HG03378 (cell line): Measurements from ENCODE around the gene PRELID1.
A peak's percentile ranks its signal among the peaks of the same experiment; 100 is the strongest.

ENCODE experiments used
- ATAC-seq: cut with Tn5 transposase; IDR thresholded peaks from one replicate; pipeline ENCODE4 v1.9.1; 2021; ENCODE audit warnings: mild to moderate bottlenecking, moderate library complexity; ENCODE audit not compliant: unreplicated experiment

PRELID1 gene

GRCh38 chr5:177312649-177313181 lies 9.1 kb downstream of the PRELID1 start:
- ATAC-seq = peak; percentile 34

- ATAC-seq = no peak
These were observed 10.1 kb downstream of the PRELID1 start for GRCh38 chr5:177313561-177314259.

- no peak for ATAC-seq
These were observed 11.1 kb downstream of the PRELID1 start for GRCh38 chr5:177314376-177315342.

DNA sequence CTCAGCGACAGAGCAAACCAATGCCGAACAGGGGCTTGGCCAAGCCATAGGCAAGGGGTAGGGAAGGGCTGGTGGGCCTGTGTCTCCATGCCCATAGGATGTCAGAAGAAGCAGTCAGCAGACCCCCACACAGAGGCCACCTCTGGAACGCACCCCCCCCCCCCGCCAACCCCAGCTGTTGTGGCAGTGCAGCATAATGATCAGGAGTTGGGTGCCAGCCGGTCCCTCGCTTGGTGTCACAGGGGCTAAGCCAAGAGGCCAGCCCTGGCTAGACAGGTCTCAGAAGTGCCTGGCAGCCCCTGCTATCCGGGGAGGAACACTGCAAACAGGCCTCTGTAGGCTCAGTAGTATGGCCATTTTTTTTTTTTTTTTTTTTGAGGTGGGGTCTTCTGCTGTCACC lies 11.8 kb downstream of the PRELID1 start:
- no peak for ATAC-seq

DNA sequence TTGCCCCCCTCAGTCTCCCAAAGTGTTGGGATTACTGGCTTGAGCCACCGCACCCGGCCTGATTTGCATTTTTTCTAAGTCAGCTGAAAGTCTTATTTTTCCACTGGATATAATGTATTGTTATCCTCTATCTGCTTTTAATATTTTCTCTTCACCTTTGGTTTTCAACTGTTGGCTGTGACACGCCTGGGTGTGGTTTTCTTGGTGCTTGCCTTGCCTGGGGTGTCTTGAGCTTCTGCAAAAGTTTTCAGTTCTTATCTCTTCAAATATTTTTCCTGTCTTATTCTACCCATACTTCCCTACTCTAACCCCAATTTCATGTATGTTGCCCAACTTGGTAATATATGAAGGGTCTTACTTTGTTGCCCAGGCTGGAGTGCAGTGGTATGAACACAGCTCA lies 12.4 kb downstream of the PRELID1 start:
- no peak for ATAC-seq

DNA sequence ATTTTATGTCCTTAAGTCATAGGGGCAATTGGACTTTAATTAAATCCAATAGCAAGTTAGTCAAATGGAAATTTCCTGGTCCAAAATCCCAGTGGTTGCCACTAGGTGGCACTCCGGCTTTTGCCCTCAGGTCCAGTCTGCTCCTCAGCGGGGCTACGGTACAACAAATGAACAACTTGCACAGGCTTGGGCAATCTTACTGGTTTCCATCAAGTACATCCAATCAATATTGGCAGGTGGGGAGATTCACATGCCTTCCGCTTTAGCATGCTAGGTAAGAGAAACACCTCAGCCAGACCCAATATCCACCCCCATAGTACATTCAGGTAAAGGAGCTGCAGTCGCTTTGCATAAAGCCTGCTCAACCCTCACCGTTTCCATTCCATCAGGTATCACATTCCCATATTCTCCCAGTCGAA lies 14.4 kb downstream of the PRELID1 start:
- no peak for ATAC-seq

DNA sequence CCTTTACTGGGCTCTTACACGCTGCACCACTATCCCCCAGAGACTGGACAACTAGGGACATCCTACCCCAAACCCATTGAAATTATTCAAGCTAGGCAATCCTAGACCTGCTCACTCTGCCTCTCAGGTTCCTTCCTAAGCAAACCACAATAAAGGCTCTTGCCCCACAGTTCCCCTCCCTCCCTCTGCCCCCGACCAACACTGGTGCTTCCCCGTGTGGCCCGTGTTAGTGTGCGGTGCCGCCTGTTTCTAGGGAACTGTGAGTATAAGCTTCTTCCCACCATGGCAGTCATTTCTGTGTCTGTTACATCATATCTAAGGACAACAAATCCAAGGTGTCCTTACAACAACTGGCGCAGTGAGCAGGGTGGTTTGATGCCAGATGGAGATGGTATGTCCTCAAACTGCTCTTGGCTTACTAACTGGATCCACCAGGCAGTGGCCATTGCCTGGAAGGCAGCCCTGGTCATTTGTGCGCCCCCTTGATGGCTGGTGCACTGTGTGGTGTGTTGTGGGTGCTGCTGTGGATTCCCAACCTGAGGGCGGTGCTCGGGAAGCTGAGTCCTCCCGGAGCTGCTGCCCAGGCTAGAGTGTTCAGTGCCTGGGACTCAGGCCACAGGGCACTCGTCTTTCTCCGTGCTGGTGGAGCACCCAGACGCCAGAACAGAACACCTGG lies 16.5 kb downstream of the PRELID1 start:
- no peak for ATAC-seq

- no peak for ATAC-seq
These were observed 17.3 kb downstream of the PRELID1 start for GRCh38 chr5:177320879-177321278.

DNA sequence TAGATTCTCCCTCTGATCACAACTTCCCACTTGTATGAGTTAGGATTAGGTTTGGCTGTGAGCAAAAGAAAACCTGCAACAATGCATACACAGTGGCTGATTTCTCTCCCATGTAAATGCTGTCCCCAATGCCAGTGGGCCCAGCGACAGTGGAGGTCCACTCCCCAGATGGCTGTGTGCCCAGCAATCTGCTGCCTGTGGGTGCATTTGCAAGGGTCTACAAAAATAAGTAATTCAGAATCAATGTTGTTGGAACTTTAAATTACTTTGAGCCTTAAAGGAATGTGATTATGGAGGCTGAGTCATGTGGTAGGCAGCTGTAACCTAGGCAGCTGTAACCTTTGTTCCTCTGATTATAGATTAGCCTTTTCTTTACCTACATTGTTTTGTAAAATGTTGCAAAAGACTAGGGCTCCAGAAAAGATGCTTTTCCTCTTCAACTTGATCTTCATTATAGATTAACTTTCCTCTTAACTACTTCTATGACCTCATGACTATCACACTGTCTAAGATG lies 22.3 kb downstream of the PRELID1 start:
- ATAC-seq = no peak

DNA sequence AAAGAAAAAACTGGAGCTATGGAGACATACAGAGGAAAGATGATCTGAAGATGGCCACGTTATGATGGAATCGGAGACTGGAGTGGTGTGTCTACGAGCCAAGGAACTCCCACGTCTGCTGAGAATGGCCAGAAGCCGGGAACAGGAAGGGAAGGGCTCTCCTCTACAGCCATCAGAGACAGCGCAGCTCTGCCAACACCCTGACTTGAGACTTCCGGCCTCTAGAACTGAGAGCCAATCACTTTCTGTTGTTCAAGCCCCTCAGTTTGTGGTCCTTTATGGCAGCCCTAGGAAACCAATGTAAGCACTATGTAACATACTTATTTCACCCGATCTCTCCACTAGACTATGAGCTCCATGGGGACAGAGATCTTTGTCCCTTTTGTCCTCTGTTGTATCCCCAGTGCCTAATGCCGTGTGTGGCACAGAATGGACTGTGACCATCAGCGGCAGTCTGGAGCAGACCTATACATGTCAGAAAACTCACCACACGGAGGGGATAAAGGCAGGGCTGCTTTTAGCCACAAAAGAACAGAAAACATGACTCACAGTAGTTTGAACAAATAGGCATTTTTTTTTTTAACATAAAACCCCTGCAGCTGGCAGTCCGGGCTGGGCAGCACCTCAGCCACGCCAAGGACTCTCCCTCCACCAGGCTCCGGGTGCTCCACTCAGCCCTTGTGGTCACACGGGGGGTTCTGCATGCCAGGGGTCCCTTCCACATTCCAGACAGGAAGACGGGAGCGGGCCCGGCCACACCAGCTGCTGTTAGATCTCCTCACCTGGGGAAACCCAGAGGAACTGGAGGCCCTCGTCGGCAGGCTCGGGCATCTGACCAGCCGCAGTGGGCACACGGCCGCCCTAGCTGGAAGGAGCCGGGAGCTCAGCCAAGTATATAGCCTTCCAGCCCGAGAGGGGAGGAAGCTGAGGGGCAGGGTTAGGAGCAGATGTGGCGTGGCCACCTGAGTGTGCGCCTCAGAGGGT lies 24.2 kb downstream of the PRELID1 start:
- no peak for ATAC-seq

DNA sequence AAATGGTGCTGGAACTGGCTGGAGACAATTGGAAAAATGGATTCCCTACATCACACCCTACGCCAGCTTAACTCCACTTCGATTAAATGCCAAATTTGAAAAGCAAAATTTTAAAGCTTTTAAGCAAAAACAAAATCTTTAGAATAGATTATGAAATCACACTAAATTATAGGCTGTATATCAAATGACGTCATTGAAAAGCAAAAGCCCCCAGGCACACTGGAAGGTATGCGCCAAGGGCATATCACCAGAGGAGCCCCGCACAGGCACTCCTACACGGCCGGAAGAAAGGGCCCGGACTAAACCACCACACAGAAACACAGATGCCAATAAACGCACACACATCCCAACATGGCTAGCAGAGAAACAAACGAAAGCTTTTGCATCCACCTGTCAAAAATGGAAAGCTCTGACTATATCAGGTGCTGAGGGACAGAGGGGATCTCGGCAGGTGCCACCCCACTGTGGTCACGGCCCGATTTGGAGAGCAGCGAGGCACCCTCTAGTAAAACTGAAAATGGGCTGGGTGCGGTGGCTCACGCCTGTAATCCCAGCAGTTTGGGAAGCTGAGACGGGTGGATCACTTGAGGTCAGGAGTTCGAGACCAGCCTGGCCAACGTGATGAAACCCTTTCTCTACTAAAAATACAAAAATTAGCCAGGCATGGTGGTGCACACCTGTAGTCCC lies 25.1 kb downstream of the PRELID1 start:
- no peak for ATAC-seq

- no peak for ATAC-seq
These were observed 26.3 kb downstream of the PRELID1 start for GRCh38 chr5:177329883-177330282.

DNA sequence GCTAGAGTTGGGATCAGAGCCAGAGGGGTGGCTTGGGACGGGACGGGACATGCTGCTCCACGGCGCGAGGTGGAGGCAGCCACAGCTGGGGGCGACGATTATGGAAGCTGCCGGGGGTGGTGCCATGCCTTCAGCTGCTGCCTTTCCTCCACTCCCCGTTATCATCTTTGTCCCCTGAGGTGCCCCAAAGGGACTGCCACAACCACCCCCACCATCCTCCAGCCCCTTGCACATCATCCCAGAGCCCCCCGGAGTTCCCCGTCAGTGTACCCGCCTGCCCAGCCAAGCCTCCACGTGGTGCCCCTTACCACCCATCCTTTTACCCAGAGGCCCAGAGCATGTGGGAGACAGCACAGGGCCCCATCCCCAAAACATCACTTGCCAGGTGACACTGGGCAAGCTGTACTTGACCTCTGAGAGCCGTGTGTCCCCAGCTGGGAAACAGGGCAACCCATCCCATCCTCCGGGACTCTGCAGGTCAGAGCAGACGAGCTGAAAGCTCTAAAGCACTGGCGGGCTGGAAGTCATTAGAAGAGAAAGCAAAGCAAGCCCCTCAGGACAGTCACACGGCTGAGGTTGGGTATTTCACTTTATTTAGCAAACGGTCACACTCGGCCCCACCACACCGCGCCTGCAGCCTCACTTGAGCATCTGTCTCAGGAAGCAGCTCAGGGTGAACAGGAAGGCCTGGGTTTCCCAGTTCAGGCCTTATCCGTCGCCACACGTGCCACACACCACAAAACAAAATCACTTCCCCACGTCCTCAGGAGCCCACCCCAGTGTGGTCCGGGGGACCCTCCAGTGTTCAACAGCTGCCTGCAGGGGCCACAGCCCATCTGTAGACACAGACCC lies 27.6 kb downstream of the PRELID1 start:
- no peak for ATAC-seq

- no peak for ATAC-seq
These were observed 28.7 kb downstream of the PRELID1 start for GRCh38 chr5:177332031-177332895.

DNA sequence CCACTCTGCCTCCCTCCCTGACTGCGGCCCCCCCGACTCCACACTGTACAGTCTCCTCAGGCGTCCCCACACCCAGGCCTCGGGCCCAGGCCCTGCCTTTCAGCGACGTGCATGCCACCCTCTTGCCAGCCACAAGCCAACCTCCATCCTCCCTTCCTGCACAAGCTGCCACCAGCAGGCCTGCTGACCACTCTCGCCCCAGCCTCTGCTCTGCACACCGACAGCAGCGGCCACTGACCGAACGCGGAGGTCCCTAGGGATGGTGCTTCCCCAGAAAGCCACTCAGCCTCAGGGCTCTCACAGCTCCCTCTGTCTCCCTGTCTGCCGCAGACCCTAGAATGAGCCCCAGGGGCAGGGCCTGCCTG lies 29.3 kb downstream of the PRELID1 start:
- ATAC-seq = no peak

- no peak for ATAC-seq
These were observed 30.0 kb downstream of the PRELID1 start for GRCh38 chr5:177333420-177334154.

- no peak for ATAC-seq
These were observed 30.6 kb downstream of the PRELID1 start for GRCh38 chr5:177334155-177334551.
